Neural crest cell (in vitro differentiated cells): ENCODE measurements around the gene NKTR. TPM values are rescaled to one million over a fixed set of nuclear protein-coding genes. Genes with fewer than 3 reads are reported as not detected.

Source experiments
- DNase-seq: peaks from one replicate; pipeline ENCODE4 v3.0.0; 2021; ENCODE audit warnings: low read depth, mixed read lengths, low spot score
- H3K27ac Mint-ChIP-seq: one replicate; pipeline ENCODE4 v1.8.0; 2021; ENCODE audit warnings: mild to moderate bottlenecking, mixed read lengths; ENCODE audit not compliant: unreplicated experiment
- H3K27me3 Mint-ChIP-seq: 2 replicates; pipeline ENCODE4 v1.8.0; 2021; ENCODE audit warnings: low read depth, mild to moderate bottlenecking, mixed read lengths
- H3K36me3 Mint-ChIP-seq: 2 replicates; pipeline ENCODE4 v1.8.0; 2021; ENCODE audit warnings: low read depth, mild to moderate bottlenecking, mixed read lengths
- H3K4me1 Mint-ChIP-seq: 2 replicates; pipeline ENCODE4 v1.8.0; 2021; ENCODE audit warnings: mixed read lengths
- H3K4me3 Mint-ChIP-seq: one replicate; pipeline ENCODE4 v1.8.0; 2021; ENCODE audit warnings: mild to moderate bottlenecking, mixed read lengths
- H3K9me3 Mint-ChIP-seq: 2 replicates; pipeline ENCODE4 v1.8.0; 2021; ENCODE audit warnings: mixed read lengths
- CTCF ChIP-seq: fragments of 200-600 bp; sonication (generic); conservative IDR thresholded peaks from 2 replicates; pipeline ENCODE4 v1.5.0; 2021; ENCODE audit warnings: antibody characterized with exemption, mild to moderate bottlenecking
- total RNA-seq: library from RNA; stranded (reverse); gene quantifications from 2 replicates; pipeline ENCODE4 v1.2.1, GENCODE V29; 2021

The NKTR gene
- total RNA-seq, 1 donor from 2014 or later: 95.2 TPM

GRCh38 chr3:42662037-42662812 lies 61.7 kb downstream of the NKTR start:
- no peak for TF ChIP-seq CTCF
- Mint-ChIP-seq H3K36me3 (no peaks in the 10 kb centered on the region), H3K9me3 (no peaks in the 10 kb centered on the region), H3K4me3 (no peak overlapping the region), H3K27me3 (no peaks in the 10 kb centered on the region), H3K4me1 (no peaks in the 10 kb centered on the region), H3K27ac (no peak overlapping the region)
- DNase-seq: no peak

GRCh38 chr3:42662813-42663535 lies 62.5 kb downstream of the NKTR start:
- H3K27ac Mint-ChIP-seq: no peak overlapping the region

GRCh38 chr3:42663581-42664437 lies 63.3 kb downstream of the NKTR start:
- Mint-ChIP-seq H3K27me3 (no peaks in the 10 kb centered on the region), H3K27ac (no peak overlapping the region), H3K4me1 (no peaks in the 10 kb centered on the region), H3K9me3 (no peaks in the 10 kb centered on the region), H3K36me3 (no peaks in the 10 kb centered on the region), H3K4me3 (no peak overlapping the region)
- TF ChIP-seq CTCF: no peak
- no peak for DNase-seq

More at GRCh38 chr3:42662813-42663535, 62.5 kb downstream of the NKTR start:
- Mint-ChIP-seq H3K4me3 (no peak overlapping the region), H3K9me3 (no peaks in the 10 kb centered on the region), H3K27me3 (no peaks in the 10 kb centered on the region), H3K36me3 (no peaks in the 10 kb centered on the region), H3K4me1 (no peaks in the 10 kb centered on the region)
- no peak for DNase-seq
- TF ChIP-seq CTCF: no peak

GRCh38 chr3:42664438-42664803 lies 63.9 kb downstream of the NKTR start:
- Mint-ChIP-seq H3K27me3 (no peaks in the 10 kb centered on the region), H3K4me1 (no peaks in the 10 kb centered on the region), H3K27ac (no peak overlapping the region), H3K9me3 (no peaks in the 10 kb centered on the region), H3K36me3 (no peaks in the 10 kb centered on the region), H3K4me3 (no peak overlapping the region)
- no peak for DNase-seq
- no peak for TF ChIP-seq CTCF

- Mint-ChIP-seq H3K36me3 (no peaks in the 10 kb centered on the region), H3K4me3 (no peak overlapping the region), H3K27me3 (no peaks in the 10 kb centered on the region), H3K27ac (no peak overlapping the region), H3K9me3 (peaks cover under 1% of the 10 kb centered on the region), H3K4me1 (no peaks in the 10 kb centered on the region)
- DNase-seq: no peak
- TF ChIP-seq CTCF: no peak
These were observed 64.8 kb downstream of the NKTR start for GRCh38 chr3:42665050-42665878.
